HCT116 (cell line): ENCODE data around the gene SLC12A3. TPM values are rescaled to one million over a fixed set of nuclear protein-coding genes. Genes with fewer than 3 reads are reported as not detected.

Source experiments
- ATAC-seq: fragments of 200-7000 bp; cut with Tn5 transposase; 2 replicates; pipeline ENCODE4 v1.9.1; 2020; ENCODE audit warnings: mild to moderate bottlenecking, moderate library complexity
- BruUV-seq: library from RNA; stranded (reverse); fragments of 400-500 nt; replicated peaks from 2 replicates; lab custom pipeline; 2021; lab: Mats Ljungman, UMichigan
- CTCF ChIA-PET: fragments of 300-600 bp; sonication (Branson Sonifier 250); formaldehyde crosslinking; loops from one replicate; lab custom pipeline; 2021; ENCODE audit warnings: antibody characterized with exemption; lab: Charles Lee
- POLR2A ChIA-PET: fragments of 300-600, 350-600 bp; sonication (Branson Sonifier 250); formaldehyde crosslinking; loops from one replicate; lab custom pipeline; 2021; ENCODE audit warnings: antibody characterized with exemption; lab: Charles Lee
- RAD21 ChIA-PET, 2 experiments: fragments of 300-600 bp; sonication (Branson Sonifier 250); formaldehyde crosslinking; loops; one replicate each; lab custom pipeline; 2023; ENCODE audit warnings: low total read pairs in 2 of 2; ENCODE audit not compliant: uncharacterized antibody in 2 of 2, unreplicated experiment in 2 of 2, low non-redundant PET in 1 of 2; lab: Charles Lee
- DNase-seq: peaks from one replicate; pipeline ENCODE4 v3.0.0-alpha.2; 2010; ENCODE audit warnings: low read depth, low spot score
- H2AFZ ChIP-seq: fragments of 200-600 bp; shearing (Covaris generic), sonication (generic); 2 replicates; pipeline ENCODE4 v1.6.1; 2017; ENCODE audit warnings: low read depth, mixed run types, mixed read lengths, antibody characterized with exemption, low read length; ENCODE audit not compliant: poor library complexity, severe bottlenecking
- H3K27ac ChIP-seq: 2 replicates; pipeline ENCODE4 v1.5.1; 2012; ENCODE audit warnings: low read depth, low read length
- H3K27me3 ChIP-seq: fragments of 200-600 bp; sonication (generic); 2 replicates; pipeline ENCODE4 v1.6.1; 2016; ENCODE audit warnings: mixed run types, low read length, mixed read lengths; ENCODE audit not compliant: insufficient read depth
- H3K36me3 ChIP-seq, 2 experiments: fragments of 200-500 bp in 1 of 2; fragments of 200-600 bp in 1 of 2; sonication (Bioruptor generic) in 1 of 2; sonication (generic) in 1 of 2; 2 replicates each; pipeline versions ENCODE4 v1.5.1 to v1.6.1; 2014 to 2016; ENCODE audit warnings: low read length in 2 of 2, inconsistent platforms in 1 of 2, mixed read lengths in 1 of 2, mixed run types in 1 of 2; ENCODE audit not compliant: insufficient read depth in 2 of 2, control insufficient read depth in 1 of 2
- H3K4me1 ChIP-seq, 2 experiments: fragments of 200-600 bp in 1 of 2; sonication (generic) in 1 of 2; 2 replicates each; pipeline versions ENCODE4 v1.5.1 to v1.6.1; 2012 to 2017; ENCODE audit warnings: low read length in 2 of 2, inconsistent platforms in 1 of 2, mild to moderate bottlenecking in 1 of 2, mixed read lengths in 1 of 2, mixed run types in 1 of 2, moderate library complexity in 1 of 2; ENCODE audit not compliant: insufficient read depth in 2 of 2, control insufficient read depth in 1 of 2
- H3K4me2 ChIP-seq: fragments of 200-600 bp; sonication (generic); 2 replicates; pipeline ENCODE4 v1.6.1; 2017; ENCODE audit warnings: mixed run types, low read length, mixed read lengths
- H3K4me3 ChIP-seq, 2 experiments: fragments of 200-600 bp in 1 of 2; sonication (generic) in 1 of 2; replicated peaks in 1 of 2; 2 replicates each; pipeline ENCODE4 v1.5.1; 2011 to 2016; ENCODE audit warnings: low read length in 2 of 2, control low read depth in 1 of 2, low read depth in 1 of 2, mild to moderate bottlenecking in 1 of 2, mixed read lengths in 1 of 2, mixed run types in 1 of 2
- H3K79me2 ChIP-seq: fragments of 200-600 bp; sonication (generic); 2 replicates; pipeline ENCODE4 v1.6.1; 2017; ENCODE audit warnings: mild to moderate bottlenecking, mixed run types, low read length, moderate library complexity, mixed read lengths; ENCODE audit not compliant: insufficient read depth
- H3K9ac ChIP-seq: fragments of 200-600 bp; sonication (generic); 2 replicates; pipeline ENCODE4 v1.6.1; 2016; ENCODE audit warnings: low read length, mixed read lengths
- H3K9me2 ChIP-seq: fragments of 200-600 bp; sonication (generic), shearing (Covaris generic); 2 replicates; pipeline ENCODE4 v1.6.1; 2017; ENCODE audit warnings: mixed run types, mild to moderate bottlenecking, moderate library complexity; ENCODE audit not compliant: insufficient read depth
- H3K9me3 ChIP-seq, 2 experiments: fragments of 200-500 bp in 1 of 2; fragments of 200-600 bp in 1 of 2; sonication (Bioruptor generic) in 1 of 2; sonication (generic) in 1 of 2; 2 replicates each; pipeline ENCODE4 v1.6.1; 2014 to 2017; ENCODE audit warnings: low read length in 2 of 2, mixed read lengths in 2 of 2, inconsistent platforms in 1 of 2, low read depth in 1 of 2, mild to moderate bottlenecking in 1 of 2, mixed run types in 1 of 2, moderate library complexity in 1 of 2; ENCODE audit not compliant: control insufficient read depth in 1 of 2, insufficient read depth in 1 of 2
- H4K20me1 ChIP-seq: fragments of 200-600 bp; sonication (generic), shearing (Covaris generic); 2 replicates; pipeline ENCODE4 v1.6.1; 2017; ENCODE audit warnings: mixed run types, mild to moderate bottlenecking, moderate library complexity; ENCODE audit not compliant: insufficient read depth
- CBX3 ChIP-seq: IDR thresholded peaks from 2 replicates; pipeline ENCODE4 v1.6.1; 2012; ENCODE audit warnings: low read depth
- CEBPB ChIP-seq: IDR thresholded peaks from 2 replicates; pipeline ENCODE4 v1.6.1; 2012; ENCODE audit warnings: low read depth
- EZH2 ChIP-seq: fragments of 200-600 bp; sonication (generic); IDR thresholded peaks from 2 replicates; pipeline ENCODE4 v1.6.1; 2017; ENCODE audit warnings: antibody characterized with exemption, mixed run types
- EZH2phosphoT487 ChIP-seq: fragments of 200-600 bp; IDR thresholded peaks from 2 replicates; pipeline ENCODE4 v1.6.1; 2018; ENCODE audit warnings: antibody characterized with exemption, borderline replicate concordance
- FOSL1 ChIP-seq: IDR thresholded peaks from 2 replicates; pipeline ENCODE4 v1.6.1; 2012; ENCODE audit warnings: low read depth
- POLR2A ChIP-seq: IDR thresholded peaks from 2 replicates; pipeline ENCODE4 v1.7.0; 2011; ENCODE audit warnings: borderline replicate concordance; ENCODE audit not compliant: insufficient read depth, insufficient read length; ENCODE audit errors: extremely low read depth
- RAD21 ChIP-seq: IDR thresholded peaks from 2 replicates; pipeline ENCODE4 v1.6.1; 2012; ENCODE audit warnings: low read depth, mild to moderate bottlenecking
- REST ChIP-seq: IDR thresholded peaks from 2 replicates; pipeline ENCODE4 v1.6.1; 2012; ENCODE audit warnings: low read depth
- SP1 ChIP-seq: IDR thresholded peaks from 2 replicates; pipeline ENCODE4 v1.6.1; 2012; ENCODE audit warnings: low read depth
- TCF7L2 ChIP-seq: IDR thresholded peaks from 2 replicates; pipeline ENCODE4 v1.7.0; 2011; ENCODE audit warnings: borderline replicate concordance, inconsistent platforms; ENCODE audit not compliant: insufficient read depth, insufficient read length; ENCODE audit errors: extremely low read depth
- ZFX ChIP-seq: fragments of 450-650 bp; IDR thresholded peaks from 2 replicates; pipeline ENCODE4 v1.6.1; 2017
- ZNF274 ChIP-seq: fragments of 200-500 bp; sonication (Bioruptor generic); IDR thresholded peaks from 2 replicates; pipeline ENCODE4 v1.6.1; 2014; ENCODE audit warnings: mild to moderate bottlenecking, low read depth, low read length, inconsistent platforms
- intact Hi-C: fragments of 100-400 bp; cut with micrococcal nuclease; formaldehyde crosslinking; loops from 2 replicates; pipeline ENCODE4 v1.10.0; 2022
- total RNA-seq: library from RNA; stranded (reverse); gene quantifications from one replicate; pipeline ENCODE4 v1.2.1, GENCODE V29; 2021; ENCODE audit not compliant: unreplicated experiment
- TF ChIP-seq, protein P1 (sequence below): IDR thresholded peaks from 2 replicates; pipeline ENCODE4 v1.6.1; 2012

The SLC12A3 gene
- total RNA-seq, 1 experiment from 2014 or later, result not detected

DNA sequence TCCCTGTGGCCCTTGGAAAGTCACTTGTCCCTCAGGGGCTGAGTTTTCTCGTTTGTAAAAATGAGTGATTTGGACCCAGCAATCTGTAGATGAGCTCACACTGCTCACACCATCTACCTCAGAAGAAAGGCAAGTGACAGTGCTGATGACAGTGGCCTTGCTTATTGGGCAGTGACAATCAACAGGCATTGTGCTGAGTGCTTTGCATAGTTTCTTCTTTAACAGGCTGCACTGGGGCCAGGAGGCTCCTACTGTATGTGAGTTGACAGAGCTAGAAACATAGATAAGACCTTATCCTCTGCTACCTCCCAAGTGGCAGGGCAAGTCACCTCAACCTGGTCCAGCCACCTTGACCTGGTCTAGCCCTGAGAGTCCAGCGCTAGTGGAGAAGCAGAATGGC is 29.7 kb upstream of the SLC12A3 start:
- DNase-seq, result no peak
- Histone ChIP-seq H3K9me3 (no peaks in the 10 kb centered on the region), H3K4me2 (no peak overlapping the region), H3K36me3 (peaks cover 19 to 58% of the 10 kb centered on the region in 2 experiments), H3K9ac (no peak overlapping the region), H3K27ac (no peak overlapping the region), H3K79me2 (no peaks in the 10 kb centered on the region), H3K9me2 (no peaks in the 10 kb centered on the region), H3K4me1 (no peaks in the 10 kb centered on the region), H4K20me1 (no peaks in the 10 kb centered on the region), H2AFZ (no peak overlapping the region)
- ChIA-PET POLR2A (no interaction called here), RAD21 (no interaction called here), CTCF (no interaction called here)
- intact Hi-C loops, result no loop called here
- no peak for ATAC-seq
- TF ChIP-seq ZFX, result no peak
- no peak for TF ChIP-seq ZNF274
- no peak for TF ChIP-seq REST
- TF ChIP-seq TCF7L2, result no peak
- no peak for TF ChIP-seq SP1
- TF ChIP-seq POLR2A, result no peak
- TF ChIP-seq CBX3, result no peak
- TF ChIP-seq, protein P1, sequence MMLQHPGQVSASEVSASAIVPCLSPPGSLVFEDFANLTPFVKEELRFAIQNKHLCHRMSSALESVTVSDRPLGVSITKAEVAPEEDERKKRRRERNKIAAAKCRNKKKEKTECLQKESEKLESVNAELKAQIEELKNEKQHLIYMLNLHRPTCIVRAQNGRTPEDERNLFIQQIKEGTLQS, result no peak
- TF ChIP-seq RAD21, result no peak
- no peak for TF ChIP-seq EZH2phosphoT487
- no peak for TF ChIP-seq CEBPB
- no peak for TF ChIP-seq EZH2
- no peak for TF ChIP-seq FOSL1
- TF ChIP-seq, all 23 proteins: peak for 0
- BruUV-seq, result no TSS peak
- Histone ChIP-seq H3K27me3 (no peaks in the 10 kb centered on the region), H3K4me3 (no peak overlapping the region)
